D341Med (cell line): ENCODE data around the gene RAB37.
A peak's percentile ranks its signal among the peaks of the same experiment; 100 is the strongest.

Experiments
- DNase-seq: peaks from one replicate; pipeline ENCODE4 v3.0.0; 2012; ENCODE audit warnings: low spot score

The RAB37 gene

DNA sequence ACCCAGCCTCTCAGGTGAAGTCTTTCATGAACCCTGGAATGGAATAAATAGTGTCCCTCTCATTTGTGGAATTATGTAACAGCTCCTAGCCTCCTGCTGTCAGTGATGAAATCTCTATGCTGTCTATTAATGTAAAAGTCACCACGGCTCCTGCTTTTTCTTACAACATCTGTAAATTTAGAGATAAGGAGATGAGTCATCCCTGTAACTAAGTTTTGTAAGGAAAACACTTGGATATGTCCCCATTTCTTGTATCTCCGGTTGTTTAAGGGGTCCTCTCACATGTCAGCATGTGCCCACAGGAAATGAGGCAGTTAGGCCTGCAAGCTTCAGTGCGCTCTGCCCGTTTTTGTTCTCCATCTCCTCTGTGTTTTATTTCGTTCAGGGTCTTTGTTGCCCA, 41.9 kb downstream of the RAB37 start:
- no peak for DNase-seq

DNA sequence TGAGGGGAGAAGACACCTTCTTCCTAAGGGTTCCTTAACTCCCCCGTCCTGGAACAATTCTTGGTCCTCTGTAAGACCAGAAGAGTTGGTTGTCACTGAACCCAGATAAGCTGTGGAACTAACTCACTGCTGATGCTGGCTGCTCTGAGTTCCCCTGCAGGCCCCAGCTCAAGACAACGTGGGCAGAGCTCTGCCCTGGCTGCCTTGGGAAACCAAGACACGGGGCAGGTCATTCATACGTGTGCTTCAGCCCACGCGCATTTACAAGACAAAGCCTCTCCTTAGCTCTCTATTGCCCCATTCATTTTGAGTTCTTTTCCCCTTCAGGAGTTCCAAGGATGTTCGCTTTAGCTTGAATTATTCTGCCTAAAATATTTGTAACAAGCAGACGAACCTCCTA, 42.4 kb downstream of the RAB37 start:
- no peak for DNase-seq

DNA sequence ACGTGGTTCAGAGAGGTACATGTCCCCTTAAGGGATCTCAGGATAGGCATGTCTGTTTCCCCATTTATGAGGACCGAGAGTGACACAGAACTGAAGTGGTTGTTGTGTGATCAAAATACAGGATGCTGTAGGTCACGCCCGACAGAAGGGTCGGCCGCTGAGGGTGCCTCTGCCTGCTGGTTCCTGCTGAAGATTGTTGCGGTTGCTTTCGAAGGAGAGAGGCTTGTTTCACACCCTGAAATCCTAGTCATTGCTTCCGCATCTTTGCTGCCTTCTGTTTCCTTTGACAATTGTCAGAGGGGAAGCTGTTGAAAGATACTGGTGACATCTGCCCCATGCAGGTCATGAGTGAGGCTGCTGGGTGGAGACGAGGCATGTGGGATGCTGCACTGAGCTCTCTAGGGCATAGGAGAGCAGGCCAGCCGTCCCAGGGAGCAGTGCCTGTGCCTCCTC, 42.9 kb downstream of the RAB37 start:
- no peak for DNase-seq

DNA sequence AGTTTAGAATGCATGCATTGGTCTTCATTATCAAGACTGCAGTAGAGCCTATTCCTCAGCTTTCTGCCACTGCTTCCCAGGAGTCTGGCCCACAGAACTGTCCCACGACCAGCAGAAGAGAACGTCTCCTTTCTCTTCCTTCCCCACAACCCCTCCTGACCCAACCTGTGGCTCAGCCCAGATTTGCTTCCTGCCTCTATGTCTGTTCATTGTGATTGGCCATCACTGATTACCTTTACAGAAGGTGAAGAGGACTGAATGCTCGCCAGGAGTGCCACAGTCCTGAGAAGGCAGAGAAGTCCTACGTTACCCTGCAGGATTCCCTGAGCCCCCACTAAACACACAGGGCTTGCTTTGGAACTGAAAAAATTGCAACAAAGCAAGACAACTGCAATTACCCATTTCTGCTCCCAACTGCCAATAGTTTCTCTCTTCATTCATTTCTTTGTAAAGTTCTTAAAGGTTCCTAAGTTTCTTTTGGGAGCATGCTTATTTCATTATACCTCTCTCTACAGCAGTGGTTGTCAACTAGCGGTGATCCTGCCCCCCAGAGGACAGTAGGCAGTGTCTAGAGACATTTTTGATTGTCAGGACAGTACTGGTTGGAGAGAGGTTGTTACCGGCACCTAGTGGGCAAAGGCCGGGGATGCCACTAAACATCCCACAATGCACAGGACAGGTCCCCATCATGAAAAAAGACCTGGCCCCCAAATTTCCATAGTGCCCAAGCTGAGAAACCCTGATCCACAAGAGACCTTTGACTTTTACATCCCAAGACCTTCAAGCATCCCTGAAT, 43.6 kb downstream of the RAB37 start:
- peak; percentile 84 for DNase-seq

DNA sequence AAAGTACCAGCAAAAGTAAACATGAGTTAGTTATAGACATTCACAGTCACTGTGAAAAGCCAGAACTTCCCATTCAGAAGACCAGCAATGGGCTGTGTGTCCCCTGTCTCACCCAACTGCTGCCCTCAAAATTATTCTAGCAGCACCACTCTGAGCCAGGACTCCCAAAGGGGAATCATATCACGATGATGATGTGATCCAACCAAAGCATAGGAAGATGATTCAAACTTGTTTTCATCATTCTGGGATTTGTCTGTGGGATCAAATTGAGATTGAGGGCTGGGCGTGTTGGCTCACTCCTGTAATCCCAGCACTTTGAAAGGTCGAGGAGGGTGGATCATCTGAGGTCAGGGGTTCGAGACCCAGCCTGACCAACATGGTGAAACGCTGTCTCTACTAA, 45.5 kb downstream of the RAB37 start:
- DNase-seq, result no peak

DNA sequence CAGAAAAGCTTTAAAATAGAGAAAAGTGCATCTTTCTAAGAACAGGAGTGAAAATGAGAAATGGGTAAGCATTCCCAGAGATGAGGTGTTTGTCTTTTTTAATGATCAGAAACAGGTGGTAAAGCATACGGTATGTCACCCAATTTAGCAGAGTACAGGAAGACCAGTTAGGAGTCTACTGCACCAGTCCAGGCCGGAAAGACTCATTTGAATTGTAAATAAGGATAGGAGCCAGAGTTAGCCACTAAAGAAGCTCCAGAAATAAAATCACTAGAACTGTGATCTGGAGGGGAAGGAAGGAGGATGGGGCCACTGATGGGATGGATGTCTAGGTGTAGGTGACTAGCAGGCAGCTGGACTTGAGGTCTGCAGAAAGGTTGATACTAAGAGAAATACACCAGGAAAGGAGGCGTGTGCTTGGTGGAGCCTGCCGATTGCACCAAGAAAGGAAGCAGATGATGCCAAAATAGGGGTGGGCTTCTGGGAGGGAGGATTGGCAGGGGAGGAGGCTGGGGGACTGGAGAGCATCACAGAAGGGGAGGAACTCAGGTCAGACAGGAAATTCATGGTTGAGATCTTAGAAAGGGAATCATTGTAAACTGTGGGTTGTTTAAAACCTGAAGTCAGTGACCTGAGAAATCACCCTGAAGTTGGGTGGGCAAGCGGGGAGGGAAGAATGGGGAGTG, 47.2 kb downstream of the RAB37 start:
- no peak for DNase-seq

DNA sequence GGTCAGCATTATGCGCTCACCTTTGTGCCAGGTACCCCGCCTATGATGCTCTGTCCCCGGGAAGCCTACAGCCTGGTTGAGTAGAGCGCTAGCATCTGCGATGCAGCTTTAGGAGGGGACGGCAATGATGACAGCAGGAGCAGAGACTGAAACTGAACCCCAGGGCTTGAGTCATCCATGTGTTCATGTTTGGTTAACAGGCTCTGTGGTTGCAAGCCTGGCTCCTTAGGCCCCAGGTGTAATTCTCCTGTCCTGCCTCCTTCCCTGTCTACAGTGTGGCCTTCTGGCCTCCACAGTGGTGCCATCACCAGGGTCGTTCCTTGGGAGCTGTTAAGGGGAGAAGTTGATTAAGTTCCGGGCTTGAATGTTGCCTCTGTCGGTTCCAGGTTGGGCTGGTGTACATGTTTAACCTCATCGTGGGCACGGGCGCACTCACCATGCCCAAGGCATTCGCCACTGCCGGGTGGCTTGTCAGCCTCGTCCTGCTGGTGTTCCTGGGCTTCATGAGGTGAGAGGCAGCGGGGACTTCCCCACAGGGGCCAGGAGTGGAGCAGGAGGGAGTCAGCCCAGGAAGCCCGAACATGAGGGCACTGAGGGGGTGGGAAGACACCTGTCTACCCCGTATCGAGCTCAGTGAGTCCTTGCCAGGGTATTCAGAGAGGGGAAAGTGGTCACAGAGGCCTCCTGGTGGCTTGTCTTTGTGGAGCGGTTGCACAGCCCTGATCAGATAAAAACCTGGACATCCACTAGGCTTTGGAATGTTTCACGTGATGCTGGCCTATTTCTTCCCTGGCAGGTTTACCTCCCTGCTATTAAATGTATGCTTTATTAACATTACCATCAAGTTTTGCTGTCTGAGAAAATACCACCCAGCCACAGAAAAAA, 48.3 kb downstream of the RAB37 start:
- DNase-seq, result no peak

DNA sequence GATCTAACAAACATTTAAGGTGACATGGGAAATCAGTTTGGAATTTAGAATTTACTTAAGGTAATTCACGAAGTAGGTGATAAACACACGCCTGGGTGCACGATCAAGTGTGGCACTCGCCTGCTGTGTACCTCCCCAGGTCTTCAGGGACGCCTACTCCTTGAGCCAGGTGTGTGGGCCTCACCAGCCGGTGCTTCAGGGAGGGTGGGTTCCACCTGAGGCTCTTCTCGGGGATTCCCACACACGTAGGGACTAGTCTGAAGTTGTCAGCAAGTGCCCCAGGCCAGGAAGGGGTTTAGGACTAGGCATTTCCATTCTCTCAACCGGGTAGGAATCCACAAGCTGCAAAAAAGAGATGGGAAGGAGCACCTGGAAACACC, 48.9 kb downstream of the RAB37 start:
- no peak for DNase-seq

DNA sequence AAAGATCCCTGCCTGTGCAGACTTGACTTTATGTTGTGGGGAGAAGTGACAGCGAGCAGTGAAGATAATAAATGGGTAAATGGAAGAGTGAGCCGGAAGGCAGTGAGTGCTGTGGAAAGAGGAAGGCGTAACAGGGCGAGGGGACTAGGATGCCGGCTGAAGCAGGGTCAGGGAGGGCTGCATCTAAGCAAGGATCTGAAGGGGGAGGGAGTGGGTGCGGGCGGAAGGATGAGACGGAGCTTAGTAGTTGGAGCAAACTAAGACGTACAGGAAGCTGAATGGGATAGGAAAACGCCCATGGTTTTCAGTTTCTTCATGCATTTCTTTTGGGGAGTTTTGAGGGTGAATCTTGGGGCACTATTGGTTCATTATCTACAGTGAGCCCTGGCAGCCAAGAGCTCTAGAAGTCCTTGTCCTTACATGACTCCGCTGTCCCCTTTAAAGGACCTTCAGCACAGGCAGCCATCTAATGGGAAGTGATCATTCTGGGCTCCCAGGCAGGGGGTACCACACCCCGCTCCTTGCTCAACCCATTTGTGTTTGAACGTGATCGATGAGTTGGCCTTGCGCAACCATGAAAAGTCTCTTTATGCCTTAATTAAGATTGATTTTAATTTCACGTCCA, 49.5 kb downstream of the RAB37 start:
- DNase-seq, result no peak

DNA sequence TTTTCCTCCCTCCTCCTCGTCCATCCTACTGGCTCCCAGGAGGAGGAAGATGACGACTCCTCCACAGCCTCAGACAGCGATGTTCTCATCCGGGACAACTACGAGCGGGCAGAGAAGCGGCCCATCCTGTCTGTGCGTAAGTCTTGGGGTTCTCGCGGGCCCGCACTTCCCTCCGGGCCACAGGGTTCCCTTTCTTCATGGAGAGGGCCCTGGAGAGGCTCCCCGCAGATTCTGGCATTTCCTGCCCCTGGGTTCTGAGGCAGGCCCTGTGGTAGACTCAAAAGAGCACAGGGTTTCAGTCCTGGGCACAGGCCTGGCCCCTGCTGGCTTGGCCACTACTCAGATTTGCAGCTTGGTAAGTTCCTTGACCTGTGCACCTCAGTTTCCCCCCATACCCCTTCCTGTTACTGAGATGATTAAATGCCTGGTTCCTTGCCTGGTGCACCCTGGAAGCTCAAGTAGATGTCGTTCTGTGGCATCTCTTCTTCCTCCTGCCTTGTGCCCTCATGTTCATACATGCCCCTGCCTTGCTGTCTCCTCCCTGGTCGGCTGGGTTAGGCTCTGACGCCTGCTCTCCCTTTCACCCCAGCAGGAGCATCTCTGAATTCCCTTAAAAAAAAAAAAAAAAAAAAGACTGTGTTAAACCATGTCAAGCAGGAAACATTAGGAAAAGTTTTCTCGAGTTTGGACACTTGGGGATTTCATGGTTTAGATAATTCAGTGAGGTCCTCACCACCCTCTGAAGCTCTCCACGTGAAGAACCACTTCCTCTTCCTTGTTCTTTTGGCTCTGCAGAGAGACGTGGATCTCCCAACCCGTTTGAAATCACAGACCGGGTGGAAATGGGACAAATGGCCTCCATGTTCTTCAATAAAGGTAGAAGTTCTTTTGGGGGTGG, 53.4 kb downstream of the RAB37 start:
- no peak for DNase-seq

DNA sequence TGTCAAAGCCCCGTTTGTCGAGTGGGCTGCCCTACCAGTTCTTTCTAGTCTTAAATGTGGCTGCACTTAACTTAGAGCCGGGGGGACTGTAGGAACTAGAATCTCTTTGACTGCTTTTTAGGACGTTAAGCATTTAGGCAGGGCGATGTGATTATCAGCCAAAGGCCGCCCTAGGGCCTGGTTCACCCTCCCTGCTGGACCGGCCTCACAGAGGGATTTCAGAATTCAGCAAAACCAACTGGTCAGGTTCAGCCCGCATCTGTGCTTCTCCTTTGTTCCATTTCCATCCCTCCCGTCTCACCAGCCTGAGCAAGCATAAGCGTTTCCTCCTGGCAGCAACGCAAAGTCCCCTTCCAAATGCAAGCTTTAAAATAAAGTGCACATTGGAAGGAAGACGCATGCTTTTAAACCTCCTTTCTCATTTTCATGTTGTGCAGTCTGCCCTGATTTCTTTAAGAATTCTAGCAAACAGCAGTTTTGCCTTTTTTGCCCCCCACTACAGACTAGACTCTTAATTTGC, 55.6 kb downstream of the RAB37 start:
- DNase-seq, result no peak

DNA sequence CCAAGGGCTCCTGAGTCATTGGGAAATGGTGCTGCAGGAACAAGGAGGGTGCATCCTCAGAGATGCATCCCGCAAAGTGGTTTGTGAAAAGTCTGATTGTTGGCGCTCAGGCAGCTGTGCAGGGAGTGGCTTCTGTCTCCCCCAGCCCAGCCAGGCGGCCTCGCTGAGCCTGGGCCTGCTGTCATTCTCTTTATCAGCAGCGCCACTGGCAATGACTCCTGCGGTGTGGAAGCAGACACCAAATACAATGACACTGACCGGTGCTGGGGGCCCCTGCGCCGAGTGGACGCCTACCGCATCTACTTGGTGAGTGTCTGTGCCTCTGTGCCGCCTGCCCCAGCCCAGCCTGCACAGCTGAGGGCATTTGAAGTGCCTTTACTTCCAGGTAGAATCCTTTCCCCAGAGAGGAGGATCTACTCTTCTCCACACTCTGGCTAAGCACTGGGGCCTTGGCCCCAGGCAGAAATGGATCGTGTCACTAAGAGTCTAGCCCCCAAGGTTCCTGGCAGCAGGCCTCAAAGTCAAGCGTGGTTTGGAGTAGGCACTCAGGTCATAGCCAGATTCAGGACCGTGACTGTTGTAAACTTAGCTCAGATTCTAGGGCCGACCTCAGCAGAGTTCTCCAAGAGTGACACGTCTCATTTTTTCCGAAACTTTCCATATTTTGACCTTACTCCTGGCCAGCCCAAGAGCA, 58.4 kb downstream of the RAB37 start:
- DNase-seq, result no peak

DNA sequence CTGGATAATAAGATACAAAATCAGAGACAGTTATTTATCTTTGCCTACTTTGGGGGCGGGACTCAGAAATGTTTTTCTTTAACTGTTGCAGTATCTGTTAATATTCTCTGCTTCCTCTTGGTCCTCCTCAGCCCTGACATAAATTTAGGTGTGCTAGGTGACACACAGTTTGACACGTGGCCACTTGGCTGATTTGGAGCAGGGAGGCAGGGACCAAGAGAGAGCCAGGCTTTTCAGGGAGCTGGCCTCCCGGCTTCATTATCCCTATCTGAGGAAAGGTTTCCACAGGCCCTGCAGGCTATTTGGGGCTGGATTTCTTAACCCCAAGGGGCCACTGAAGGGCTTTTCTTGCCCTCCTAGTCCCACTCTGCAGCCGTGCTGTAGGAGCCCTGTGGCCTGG, 59.2 kb downstream of the RAB37 start:
- no peak for DNase-seq

DNA sequence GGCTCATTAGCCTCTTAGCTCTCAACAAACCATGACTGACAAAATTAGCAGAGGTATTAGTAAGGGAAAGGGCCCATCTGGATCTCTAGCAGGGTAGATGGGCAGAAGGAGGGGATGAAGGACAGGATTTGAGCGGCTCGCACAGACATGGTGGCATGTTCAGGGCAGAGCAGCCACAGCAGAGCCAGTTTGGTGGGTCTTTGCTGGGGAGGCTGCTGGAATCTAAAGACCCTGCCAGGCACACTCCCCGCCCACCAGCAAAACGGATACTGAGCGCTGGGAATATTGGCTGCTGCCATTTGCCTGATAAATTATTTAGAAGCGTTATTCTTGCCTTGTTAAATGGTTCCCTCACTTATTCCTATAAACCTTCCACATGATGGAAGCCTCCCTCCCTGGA, 59.8 kb downstream of the RAB37 start:
- DNase-seq, result no peak
